Natural killer cell treated with Interleukin-12 subunit alpha and Interleukin-12 subunit beta and Interleukin-15 and Interleukin-18, amount 100 ng/mL, for 72 hours (primary cell): ENCODE data around the gene RNF5. TPM values are rescaled to one million over a fixed set of nuclear protein-coding genes. Genes with fewer than 3 reads are reported as not detected.

Experiments used
- ATAC-seq, 2 donors: fragments of 150-1000 bp; cut with Tn5 transposase in 1 of 2; sonication (Bioruptor Pico), chemical (Tn5 transposase) in 1 of 2; 2 replicates each; pipeline ENCODE4 v1.10.0; 2021
- DNase-seq: peaks from one replicate; pipeline ENCODE4 v3.0.0; 2022; ENCODE audit warnings: low spot score
- H3K27ac Mint-ChIP-seq, 2 donors: 1 replicate in 1 of 2; 2 replicates in 1 of 2; pipeline ENCODE4 v1.8.0; 2022; ENCODE audit warnings: mixed read lengths in 2 of 2, mild to moderate bottlenecking in 1 of 2, moderate library complexity in 1 of 2
- H3K27me3 Mint-ChIP-seq, 2 donors: 1 replicate in 1 of 2; 2 replicates in 1 of 2; pipeline ENCODE4 v1.8.0; 2022; ENCODE audit warnings: mixed read lengths in 2 of 2
- H3K36me3 Mint-ChIP-seq: one replicate; pipeline ENCODE4 v1.8.0; 2022; ENCODE audit warnings: mixed read lengths
- H3K4me1 Mint-ChIP-seq, 2 donors: 1 replicate in 1 of 2; 2 replicates in 1 of 2; pipeline ENCODE4 v1.8.0; 2022; ENCODE audit warnings: low read depth in 2 of 2, mixed read lengths in 2 of 2, mild to moderate bottlenecking in 1 of 2
- H3K4me3 Mint-ChIP-seq: one replicate; pipeline ENCODE4 v1.8.0; 2022; ENCODE audit warnings: mixed read lengths
- H3K9me3 Mint-ChIP-seq: 2 replicates; pipeline ENCODE4 v1.8.0; 2022; ENCODE audit warnings: mixed read lengths
- total RNA-seq, 2 donors: library from RNA; stranded (reverse); gene quantifications; one replicate each; pipeline ENCODE4 v1.2.3, GENCODE V29; 2022

The RNF5 gene
- total RNA-seq, 2 donors from 2014 or later, result 41.0 to 53.3 TPM

- Mint-ChIP-seq H3K27ac (no peak overlapping the region), H3K36me3 (no peaks in the 10 kb centered on the region), H3K4me1 (no peaks in the 10 kb centered on the region), H3K9me3 (no peaks in the 10 kb centered on the region), H3K27me3 (no peaks in the 10 kb centered on the region), H3K4me3 (no peak overlapping the region)
- DNase-seq, result no peak
- ATAC-seq, result no peak
Measured at GRCh38 chr6:32224696-32225095, 46.5 kb downstream of the RNF5 start.

GRCh38 chr6:32226434-32226833, 48.2 kb downstream of the RNF5 start:
- H3K4me1 Mint-ChIP-seq, result no peaks in the 10 kb centered on the region
- H3K36me3 Mint-ChIP-seq, result no peaks in the 10 kb centered on the region
- no peak overlapping the region for H3K4me3 Mint-ChIP-seq
- H3K27me3 Mint-ChIP-seq, result no peaks in the 10 kb centered on the region
- H3K27ac Mint-ChIP-seq, result no peak overlapping the region
- ATAC-seq (no peak), DNase-seq (no peak)
- H3K9me3 Mint-ChIP-seq, result no peaks in the 10 kb centered on the region

Other genes starting within 250 kb of the RNF5 start
- under 1 TPM; 0.33 to 0.40 TPM for gene CFB, start 232.3 kb upstream of the RNF5 start, total RNA-seq
- 10 to 100 TPM; 61.5 to 78.0 TPM for gene NELFE, start 219.4 kb upstream of the RNF5 start, total RNA-seq
- 100 to 1,000 TPM; 103 to 164 TPM for gene SKIC2, start 219.2 kb upstream of the RNF5 start, total RNA-seq
- gene DXO, start 206.3 kb upstream of the RNF5 start, total RNA-seq, result 10 to 100 TPM; 11.4 to 27.5 TPM
- 10 to 100 TPM in 1 of 2 donors, 1 to 10 TPM in 1; 4.4 to 13.3 TPM for gene C4A, start 196.3 kb upstream of the RNF5 start, total RNA-seq
- 1 to 10 TPM; 3.4 to 5.0 TPM for gene C4B, start 163.6 kb upstream of the RNF5 start, total RNA-seq
- gene CYP21A2, start 140.0 kb upstream of the RNF5 start, total RNA-seq, result 1 to 10 TPM in 1 of 2 donors, not detected in 1; 1.3 TPM
- gene TNXB, start 69.1 kb upstream of the RNF5 start, total RNA-seq, result 1 to 10 TPM; 3.8 to 6.7 TPM
- gene ATF6B, start 50.2 kb upstream of the RNF5 start, total RNA-seq, result 100 to 1,000 TPM; 125 to 132 TPM
- gene FKBPL, start 48.1 kb upstream of the RNF5 start, total RNA-seq, result 1 to 10 TPM; 5.5 to 6.0 TPM
- gene PRRT1, start 26.5 kb upstream of the RNF5 start, total RNA-seq, result under 1 TPM; 0.17 to 0.33 TPM
- gene PPT2, start 24.3 kb upstream of the RNF5 start, total RNA-seq, result 10 to 100 TPM; 10.8 to 32.3 TPM
- gene EGFL8, start 13.8 kb upstream of the RNF5 start, total RNA-seq, result 10 to 100 TPM in 1 of 2 donors, 1 to 10 TPM in 1; 8.3 to 15.0 TPM
- gene AGPAT1, start 2.3 kb upstream of the RNF5 start, total RNA-seq, result 10 to 100 TPM; 39.2 to 43.0 TPM
- 10 to 100 TPM; 15.0 to 29.7 TPM for gene AGER, start 5.8 kb downstream of the RNF5 start, total RNA-seq
- 10 to 100 TPM; 64.1 to 89.4 TPM for gene PBX2, start 11.8 kb downstream of the RNF5 start, total RNA-seq
- 100 to 1,000 TPM; 131 to 143 TPM for gene GPSM3, start 14.2 kb downstream of the RNF5 start, total RNA-seq
- 1 to 10 TPM; 1.4 TPM for gene NOTCH4, start 45.7 kb downstream of the RNF5 start, total RNA-seq
- gene TSBP1, start 193.5 kb downstream of the RNF5 start, total RNA-seq, result not detected
- not detected for gene BTNL2, start 228.8 kb downstream of the RNF5 start, total RNA-seq